Progenitor cell of endocrine pancreas (in vitro differentiated cells): ENCODE measurements around the gene MAB21L1. TPM values are rescaled to one million over a fixed set of nuclear protein-coding genes. Genes with fewer than 3 reads are reported as not detected.

ENCODE experiments used
- DNase-seq: peaks from one replicate; pipeline ENCODE4 v3.0.0; 2021; ENCODE audit warnings: low spot score; ENCODE audit not compliant: unreplicated experiment
- H3K27ac Mint-ChIP-seq: 2 replicates; pipeline ENCODE4 v1.8.0; 2021; ENCODE audit warnings: mild to moderate bottlenecking, moderate library complexity, mixed read lengths
- H3K27me3 Mint-ChIP-seq: 2 replicates; pipeline ENCODE4 v1.8.0; 2021; ENCODE audit warnings: mixed read lengths
- H3K36me3 Mint-ChIP-seq: 2 replicates; pipeline ENCODE4 v1.8.0; 2022; ENCODE audit warnings: mixed read lengths; ENCODE audit not compliant: insufficient read depth
- H3K4me1 Mint-ChIP-seq: 2 replicates; pipeline ENCODE4 v1.8.0; 2021; ENCODE audit warnings: low read depth, mixed read lengths
- H3K4me3 Mint-ChIP-seq: 2 replicates; pipeline ENCODE4 v1.8.0; 2021; ENCODE audit warnings: low read depth, mild to moderate bottlenecking, moderate library complexity, mixed read lengths
- H3K9me3 Mint-ChIP-seq: 2 replicates; pipeline ENCODE4 v1.8.0; 2021; ENCODE audit warnings: low read depth, mixed read lengths
- CTCF ChIP-seq: fragments of 200-600 bp; sonication (generic); IDR thresholded peaks from one replicate; pipeline ENCODE4 v1.5.0; 2021; ENCODE audit warnings: antibody characterized with exemption, mild to moderate bottlenecking; ENCODE audit not compliant: unreplicated experiment
- total RNA-seq: library from RNA; stranded (reverse); gene quantifications from 2 replicates; pipeline ENCODE4 v1.2.1, GENCODE V29; 2021

Gene MAB21L1
- total RNA-seq, 1 donor from 2014 or later: 0.22 TPM

GRCh38 chr13:35471706-35472322 lies 4.7 kb downstream of the MAB21L1 start:
- no peak for DNase-seq
- Mint-ChIP-seq H3K27ac (no peak overlapping the region), H3K27me3 (peaks cover 82% of the 10 kb centered on the region), H3K9me3 (no peaks in the 10 kb centered on the region), H3K4me1 (peaks cover 33% of the 10 kb centered on the region), H3K36me3 (no peaks in the 10 kb centered on the region), H3K4me3 (peak overlapping the region; percentile 2)
- no peak for TF ChIP-seq CTCF

DNA sequence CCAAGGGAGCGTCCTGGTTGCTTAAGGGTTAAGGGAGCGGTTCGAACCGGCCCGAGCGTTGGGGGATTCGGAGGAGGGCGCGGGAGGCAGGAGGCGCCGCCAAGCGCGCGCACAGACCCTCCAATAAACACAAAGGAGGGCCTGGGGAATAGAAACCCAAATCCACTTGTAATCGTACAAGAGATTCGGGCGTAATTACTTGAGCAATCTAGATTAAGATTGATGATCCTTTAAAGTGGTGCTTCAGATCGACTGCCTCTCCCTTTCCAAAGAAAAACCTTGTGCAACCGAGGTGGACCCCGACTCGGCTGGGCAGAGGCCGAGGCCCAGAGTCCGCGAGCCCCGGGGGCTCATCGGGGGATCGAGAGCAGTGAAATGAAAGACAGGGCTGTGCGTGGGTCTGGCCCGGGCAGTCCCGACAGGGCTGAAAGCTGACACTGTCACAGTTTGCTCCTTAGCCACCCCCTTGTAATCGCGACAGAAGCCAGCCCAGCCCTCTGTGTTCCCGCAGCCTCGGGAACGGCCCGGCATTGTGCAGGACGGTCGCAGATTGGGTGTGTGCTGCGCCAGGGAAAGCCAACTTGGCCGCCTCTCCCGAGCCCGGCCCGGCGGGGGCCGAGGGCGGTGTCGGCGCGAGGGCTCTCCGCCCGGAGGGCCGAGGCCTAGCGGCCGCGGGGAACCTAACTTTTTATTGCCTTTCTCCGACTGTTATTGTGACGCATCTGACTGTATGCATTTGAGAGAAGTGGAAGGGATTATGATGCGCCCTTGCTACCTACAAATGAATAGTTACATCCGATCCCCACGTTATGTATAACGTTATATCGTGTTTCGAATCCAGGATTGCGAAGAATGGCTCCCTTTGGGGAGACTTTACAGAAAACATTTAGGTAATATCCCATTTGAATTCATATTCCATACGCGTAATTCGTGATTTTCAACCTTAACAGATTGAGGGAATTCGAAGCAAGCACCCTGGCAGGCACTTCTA lies 5.5 kb downstream of the MAB21L1 start:
- Mint-ChIP-seq H3K27ac (no peak overlapping the region), H3K36me3 (no peaks in the 10 kb centered on the region), H3K9me3 (no peaks in the 10 kb centered on the region), H3K4me3 (peak overlapping the region; percentile 66), H3K4me1 (peaks cover 26% of the 10 kb centered on the region), H3K27me3 (peaks cover 75% of the 10 kb centered on the region)
- peak; percentile 23 for DNase-seq
- TF ChIP-seq CTCF: no peak

GRCh38 chr13:35469806-35470525 lies 6.5 kb downstream of the MAB21L1 start:
- no peaks in the 10 kb centered on the region for H3K36me3 Mint-ChIP-seq
- DNase-seq: no peak
- no peak for TF ChIP-seq CTCF
- H3K9me3 Mint-ChIP-seq: no peaks in the 10 kb centered on the region
- H3K27me3 Mint-ChIP-seq: peaks cover 66% of the 10 kb centered on the region
- peaks cover 17% of the 10 kb centered on the region for H3K4me1 Mint-ChIP-seq
- H3K4me3 Mint-ChIP-seq: peak overlapping the region; percentile 66
- no peak overlapping the region for H3K27ac Mint-ChIP-seq

DNA sequence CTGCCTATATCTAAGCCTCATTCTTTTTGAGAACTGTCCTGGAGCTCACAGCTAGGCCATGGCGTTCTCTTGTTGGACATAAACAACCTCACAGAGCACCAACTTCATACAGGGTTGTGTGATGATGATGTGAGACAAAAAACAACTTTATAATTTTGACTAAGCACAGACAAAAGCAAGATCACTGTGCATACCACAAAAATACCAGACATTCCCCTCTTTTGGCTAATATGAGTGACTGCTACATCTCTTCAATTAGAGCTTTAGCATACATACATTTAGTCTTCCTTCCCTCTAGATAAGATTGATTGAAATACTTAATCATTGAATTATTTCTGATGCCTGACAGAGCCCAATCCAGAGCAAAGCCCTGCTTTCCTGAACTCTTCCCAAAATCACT lies 8.3 kb downstream of the MAB21L1 start:
- H3K27ac Mint-ChIP-seq: no peak overlapping the region
- H3K36me3 Mint-ChIP-seq: no peaks in the 10 kb centered on the region
- H3K4me3 Mint-ChIP-seq: no peak overlapping the region
- H3K4me1 Mint-ChIP-seq: peaks cover 14% of the 10 kb centered on the region
- H3K27me3 Mint-ChIP-seq: peaks cover 58% of the 10 kb centered on the region
- no peak for TF ChIP-seq CTCF
- no peaks in the 10 kb centered on the region for H3K9me3 Mint-ChIP-seq
- no peak for DNase-seq

- Mint-ChIP-seq H3K27ac (no peak overlapping the region), H3K27me3 (peaks cover 30% of the 10 kb centered on the region), H3K4me1 (peaks cover 8% of the 10 kb centered on the region), H3K36me3 (no peaks in the 10 kb centered on the region), H3K9me3 (no peaks in the 10 kb centered on the region), H3K4me3 (no peak overlapping the region)
- TF ChIP-seq CTCF: no peak
- DNase-seq: no peak
Measured at GRCh38 chr13:35465371-35465770, 11.1 kb downstream of the MAB21L1 start.
